HEK293T (cell line): ENCODE data around the gene HIVEP3.

Experiments
- ARNT ChIP-seq: fragments of 450-650 bp; IDR thresholded peaks from 2 replicates; pipeline ENCODE4 v1.6.1; 2017; ENCODE audit warnings: mild to moderate bottlenecking
- BHLHE40 ChIP-seq: fragments of 450-650 bp; IDR thresholded peaks from 2 replicates; pipeline ENCODE4 v1.6.1; 2016; ENCODE audit warnings: mild to moderate bottlenecking, moderate library complexity, borderline replicate concordance
- ELF4 ChIP-seq: fragments of 450-650 bp; IDR thresholded peaks from 2 replicates; pipeline ENCODE4 v1.6.1; 2017; ENCODE audit warnings: antibody characterized with exemption
- FOXM1 ChIP-seq: fragments of 450-650 bp; IDR thresholded peaks from 2 replicates; pipeline ENCODE4 v1.6.1; 2017; ENCODE audit warnings: mild to moderate bottlenecking, borderline replicate concordance
- HDGF ChIP-seq: fragments of 450-650 bp; IDR thresholded peaks from 2 replicates; pipeline ENCODE4 v1.6.1; 2017; ENCODE audit warnings: antibody characterized with exemption, borderline replicate concordance
- L3MBTL2 ChIP-seq: fragments of 450-650 bp; conservative IDR thresholded peaks from 2 replicates; pipeline ENCODE4 v1.6.1; 2016; ENCODE audit warnings: mild to moderate bottlenecking
- LEF1 ChIP-seq: fragments of 450-650 bp; IDR thresholded peaks from 2 replicates; pipeline ENCODE4 v1.6.1; 2017; ENCODE audit warnings: mild to moderate bottlenecking, borderline replicate concordance
- NFRKB ChIP-seq: fragments of 450-650 bp; IDR thresholded peaks from 2 replicates; pipeline ENCODE4 v1.6.1; 2016; ENCODE audit warnings: mild to moderate bottlenecking, moderate library complexity
- PKNOX1 ChIP-seq: fragments of 450-650 bp; IDR thresholded peaks from 2 replicates; pipeline ENCODE4 v1.6.1; 2016
- SP1 ChIP-seq: fragments of 450-650 bp; IDR thresholded peaks from 2 replicates; pipeline ENCODE4 v1.6.1; 2017
- SUZ12 ChIP-seq: fragments of 450-650 bp; IDR thresholded peaks from 2 replicates; pipeline ENCODE4 v1.6.1; 2016; ENCODE audit warnings: mild to moderate bottlenecking
- ZNF384 ChIP-seq: fragments of 450-650 bp; IDR thresholded peaks from 2 replicates; pipeline ENCODE4 v1.6.1; 2016

GRCh38 chr1:41576620-41577019 is 342.1 kb downstream of the HIVEP3 start:
- TF ChIP-seq BHLHE40 (no peak), ELF4 (no peak), FOXM1 (no peak), PKNOX1 (no peak), ZNF384 (no peak), LEF1 (no peak), SUZ12 (no peak), SP1 (no peak), NFRKB (no peak), HDGF (no peak), ARNT (no peak), L3MBTL2 (no peak)
